Chondrocyte (in vitro differentiated cells): ENCODE measurements around the gene SP100. TPM values are rescaled to one million over a fixed set of nuclear protein-coding genes. Genes with fewer than 3 reads are reported as not detected.

Experiments used
- DNase-seq: peaks from one replicate; pipeline ENCODE4 v3.0.0; 2021; ENCODE audit warnings: mixed read lengths, low spot score
- H3K27ac Mint-ChIP-seq: one replicate; pipeline ENCODE4 v1.8.0; 2021; ENCODE audit warnings: mild to moderate bottlenecking, moderate library complexity, mixed read lengths; ENCODE audit not compliant: unreplicated experiment
- H3K27me3 Mint-ChIP-seq: 2 replicates; pipeline ENCODE4 v1.8.0; 2021; ENCODE audit warnings: low read depth, mixed read lengths
- H3K36me3 Mint-ChIP-seq: 2 replicates; pipeline ENCODE4 v1.8.0; 2021; ENCODE audit warnings: low read depth, mixed read lengths
- H3K4me1 Mint-ChIP-seq: 2 replicates; pipeline ENCODE4 v1.8.0; 2021; ENCODE audit warnings: low read depth, mild to moderate bottlenecking, mixed read lengths
- H3K4me3 Mint-ChIP-seq: one replicate; pipeline ENCODE4 v1.8.0; 2021; ENCODE audit warnings: mild to moderate bottlenecking, moderate library complexity, mixed read lengths; ENCODE audit not compliant: unreplicated experiment
- H3K9me3 Mint-ChIP-seq: 2 replicates; pipeline ENCODE4 v1.8.0; 2021; ENCODE audit warnings: low read depth, mixed read lengths
- CTCF ChIP-seq: fragments of 200-600 bp; sonication (generic); IDR thresholded peaks from 2 replicates; pipeline ENCODE4 v1.5.0; 2021; ENCODE audit warnings: antibody characterized with exemption, mild to moderate bottlenecking, moderate library complexity
- total RNA-seq: library from RNA; stranded (reverse); gene quantifications from 3 replicates; pipeline ENCODE4 v1.2.1, GENCODE V29; 2021

SP100 gene
- total RNA-seq, 1 donor from 2014 or later = 57.6 TPM

- no peak overlapping the region for H3K4me3 Mint-ChIP-seq
- H3K4me1 Mint-ChIP-seq = no peaks in the 10 kb centered on the region
- H3K27me3 Mint-ChIP-seq = no peaks in the 10 kb centered on the region
- H3K27ac Mint-ChIP-seq = no peak overlapping the region
- DNase-seq = no peak
- no peak for TF ChIP-seq CTCF
- H3K36me3 Mint-ChIP-seq = peaks cover 52% of the 10 kb centered on the region
- H3K9me3 Mint-ChIP-seq = peaks cover 20% of the 10 kb centered on the region
Observed at GRCh38 chr2:230492107-230492506, 76.1 kb downstream of the SP100 start.

GRCh38 chr2:230494980-230495379 lies 79.0 kb downstream of the SP100 start:
- Mint-ChIP-seq H3K27ac (no peak overlapping the region), H3K9me3 (peaks cover 8% of the 10 kb centered on the region), H3K4me1 (no peaks in the 10 kb centered on the region), H3K36me3 (peaks cover 37% of the 10 kb centered on the region), H3K27me3 (no peaks in the 10 kb centered on the region), H3K4me3 (no peak overlapping the region)
- no peak for TF ChIP-seq CTCF
- DNase-seq = no peak

GRCh38 chr2:230496891-230497290 lies 80.9 kb downstream of the SP100 start:
- Mint-ChIP-seq H3K4me1 (no peaks in the 10 kb centered on the region), H3K27ac (no peak overlapping the region), H3K9me3 (peaks cover 7% of the 10 kb centered on the region), H3K27me3 (no peaks in the 10 kb centered on the region), H3K36me3 (peaks cover 33% of the 10 kb centered on the region), H3K4me3 (no peak overlapping the region)
- DNase-seq = no peak
- TF ChIP-seq CTCF = no peak

GRCh38 chr2:230498506-230499107 lies 82.6 kb downstream of the SP100 start:
- Mint-ChIP-seq H3K9me3 (peaks cover 7% of the 10 kb centered on the region), H3K36me3 (peaks cover 35% of the 10 kb centered on the region), H3K27me3 (no peaks in the 10 kb centered on the region), H3K4me3 (no peak overlapping the region), H3K27ac (no peak overlapping the region), H3K4me1 (no peaks in the 10 kb centered on the region)
- TF ChIP-seq CTCF = no peak
- no peak for DNase-seq

GRCh38 chr2:230502593-230502992 lies 86.6 kb downstream of the SP100 start:
- no peak for DNase-seq
- no peak for TF ChIP-seq CTCF
- peaks cover 7% of the 10 kb centered on the region for H3K9me3 Mint-ChIP-seq
- H3K4me3 Mint-ChIP-seq = no peak overlapping the region
- no peaks in the 10 kb centered on the region for H3K4me1 Mint-ChIP-seq
- H3K27ac Mint-ChIP-seq = no peak overlapping the region
- H3K27me3 Mint-ChIP-seq = no peaks in the 10 kb centered on the region
- H3K36me3 Mint-ChIP-seq = peaks cover 33% of the 10 kb centered on the region
